H1 (cell line): Measurements from ENCODE around the gene WFDC1. TPM values are rescaled to one million over a fixed set of nuclear protein-coding genes. Genes with fewer than 3 reads are reported as not detected.
A peak's percentile ranks its signal among the peaks of the same experiment; 100 is the strongest.

Source experiments
- CTCF ChIA-PET: fragments of 300-600 bp; sonication (Branson Sonifier 250); formaldehyde crosslinking; loops from one replicate; lab custom pipeline; 2021; ENCODE audit not compliant: partially characterized antibody; lab: Charles Lee
- POLR2A ChIA-PET: fragments of 300-600 bp; sonication (Branson Sonifier 250); formaldehyde crosslinking; loops from one replicate; lab custom pipeline; 2021; ENCODE audit warnings: inconsistent platforms; ENCODE audit not compliant: partially characterized antibody; lab: Charles Lee
- DNase-seq, 2 experiments: peaks; one replicate each; pipeline versions ENCODE4 v3.0.0 to v3.0.0-alpha.2; 2010 to 2022; ENCODE audit warnings: low spot score in 2 of 2, low read depth in 1 of 2, mixed read lengths in 1 of 2
- FAIRE-seq: peaks from 2 replicates; lab custom pipeline; 2011; peaks lifted over from hg19 to GRCh38; lab: Jason Lieb, UNC
- H2AFZ ChIP-seq: 2 replicates; pipeline ENCODE4 v1.8.1; 2012; ENCODE audit warnings: low read length, inconsistent platforms
- H2AK5ac ChIP-seq: 2 replicates; pipeline ENCODE4 v1.6.1; 2013; ENCODE audit warnings: low read depth, low read length
- H2BK120ac ChIP-seq: replicated peaks from 2 replicates; pipeline ENCODE3; 2013; ENCODE audit warnings: low read depth, low read length, inconsistent platforms
- H2BK12ac ChIP-seq: 2 replicates; pipeline ENCODE4 v1.6.1; 2013; ENCODE audit warnings: low read depth, low read length
- H2BK15ac ChIP-seq: 2 replicates; pipeline ENCODE4 v1.6.1; 2013; ENCODE audit warnings: low read length
- H2BK20ac ChIP-seq: 2 replicates; pipeline ENCODE4 v1.6.1; 2013; ENCODE audit warnings: low read length
- H2BK5ac ChIP-seq: 2 replicates; pipeline ENCODE4 v1.6.1; 2013; ENCODE audit warnings: low read depth, low read length
- H3K14ac ChIP-seq: 2 replicates; pipeline ENCODE4 v1.6.1; 2013; ENCODE audit warnings: inconsistent platforms; ENCODE audit not compliant: insufficient read length
- H3K18ac ChIP-seq: 2 replicates; pipeline ENCODE4 v1.6.1; 2013; ENCODE audit warnings: low read length; ENCODE audit errors: extremely low read depth
- H3K23ac ChIP-seq: 2 replicates; pipeline ENCODE4 v1.6.1; 2013; ENCODE audit warnings: inconsistent platforms; ENCODE audit not compliant: insufficient read length
- H3K23me2 ChIP-seq: 2 replicates; pipeline ENCODE4 v1.6.1; 2013; ENCODE audit warnings: low read depth, low read length
- H3K27ac ChIP-seq: 2 replicates; pipeline ENCODE4 v1.6.1; 2011; ENCODE audit warnings: low read depth, low read length, inconsistent platforms
- H3K27me3 ChIP-seq, 4 experiments: replicated peaks in 1 of 4; 1 replicate in 1 of 4; 2 replicates in 3 of 4; pipeline versions ENCODE4 v1.6.1 to v1.8.1; 2011 to 2013; ENCODE audit warnings: low read length in 3 of 4, mild to moderate bottlenecking in 3 of 4, inconsistent platforms in 2 of 4, mixed read lengths in 2 of 4, moderate library complexity in 1 of 4; ENCODE audit not compliant: control insufficient read depth in 3 of 4, insufficient read depth in 3 of 4; ENCODE audit errors: extremely low read depth in 1 of 4
- H3K36me3 ChIP-seq, 4 experiments: 2 replicates each; pipeline versions ENCODE4 v1.6.1 to v1.8.1; 2011 to 2013; ENCODE audit warnings: mild to moderate bottlenecking in 4 of 4, low read length in 3 of 4, moderate library complexity in 2 of 4, control low read depth in 1 of 4, inconsistent platforms in 1 of 4; ENCODE audit not compliant: insufficient read depth in 4 of 4, control insufficient read depth in 2 of 4
- H3K4ac ChIP-seq: replicated peaks from 2 replicates; pipeline ENCODE3; 2013; ENCODE audit warnings: low read length, low read depth, mixed read lengths, inconsistent platforms; ENCODE audit not compliant: insufficient read length
- H3K4me1 ChIP-seq, 4 experiments: replicated peaks in 1 of 4; 1 replicate in 1 of 4; 2 replicates in 3 of 4; pipeline versions ENCODE4 v1.6.1 to v1.8.1; 2011 to 2013; ENCODE audit warnings: low read length in 3 of 4, inconsistent platforms in 2 of 4, mixed read lengths in 1 of 4; ENCODE audit not compliant: insufficient read depth in 4 of 4, control insufficient read depth in 3 of 4
- H3K4me2 ChIP-seq, 2 experiments: 2 replicates each; pipeline versions ENCODE4 v1.6.1 to v1.8.1; 2011 to 2013; ENCODE audit warnings: low read depth in 2 of 2, low read length in 2 of 2, control low read depth in 1 of 2, inconsistent platforms in 1 of 2, mild to moderate bottlenecking in 1 of 2; ENCODE audit not compliant: insufficient read depth in 1 of 2
- H3K4me3 ChIP-seq, 4 experiments: fragments of 200-600, 300-600 bp in 1 of 4; sonication (generic), shearing (Covaris generic), sonication (Bioruptor Twin) in 1 of 4; 2 replicates each; pipeline versions ENCODE4 v1.5.1 to v1.8.1; 2011 to 2016; ENCODE audit warnings: low read length in 4 of 4, low read depth in 3 of 4, control low read depth in 2 of 4, inconsistent platforms in 2 of 4, mild to moderate bottlenecking in 2 of 4, mixed read lengths in 1 of 4, moderate library complexity in 1 of 4; ENCODE audit not compliant: insufficient read depth in 2 of 4; ENCODE audit errors: extremely low read depth in 1 of 4
- H3K56ac ChIP-seq: replicated peaks from 2 replicates; pipeline ENCODE3; 2013; ENCODE audit warnings: low read depth, mild to moderate bottlenecking, mixed read lengths, low read length, inconsistent platforms; ENCODE audit not compliant: insufficient read length
- H3K79me1 ChIP-seq: 2 replicates; pipeline ENCODE4 v1.6.1; 2013; ENCODE audit warnings: low read depth, low read length, control low read depth
- H3K79me2 ChIP-seq, 2 experiments: 2 replicates each; pipeline versions ENCODE4 v1.6.1 to v1.8.1; 2012 to 2013; ENCODE audit warnings: low read length in 2 of 2, mild to moderate bottlenecking in 2 of 2, inconsistent platforms in 1 of 2; ENCODE audit not compliant: insufficient read depth in 2 of 2, control insufficient read depth in 1 of 2
- H3K9ac ChIP-seq, 4 experiments: replicated peaks in 1 of 4; 1 replicate in 1 of 4; 2 replicates in 3 of 4; pipeline versions ENCODE4 v1.6.1 to v1.8.1; 2011 to 2013; ENCODE audit warnings: low read depth in 3 of 4, low read length in 3 of 4, control low read depth in 2 of 4, mild to moderate bottlenecking in 2 of 4, moderate library complexity in 2 of 4, inconsistent platforms in 1 of 4; ENCODE audit errors: extremely low read depth in 1 of 4
- H3K9me3 ChIP-seq, 2 experiments: 2 replicates each; pipeline versions ENCODE4 v1.6.1 to v1.8.1; 2012 to 2013; ENCODE audit warnings: mild to moderate bottlenecking in 2 of 2, moderate library complexity in 2 of 2, control low read depth in 1 of 2, inconsistent platforms in 1 of 2, low read depth in 1 of 2, low read length in 1 of 2, mixed read lengths in 1 of 2; ENCODE audit not compliant: insufficient read depth in 2 of 2
- H4K20me1 ChIP-seq, 2 experiments: replicated peaks in 1 of 2; 2 replicates each; pipeline versions ENCODE3 to v1.8.1; 2011 to 2013; ENCODE audit warnings: inconsistent platforms in 2 of 2, low read length in 2 of 2, mild to moderate bottlenecking in 1 of 2; ENCODE audit not compliant: insufficient read depth in 2 of 2, control insufficient read depth in 1 of 2
- H4K5ac ChIP-seq: 2 replicates; pipeline ENCODE4 v1.6.1; 2013; ENCODE audit warnings: low read length, low read depth, mixed read lengths, inconsistent platforms; ENCODE audit not compliant: insufficient read length
- H4K8ac ChIP-seq: 2 replicates; pipeline ENCODE4 v1.8.0; 2013; ENCODE audit warnings: mild to moderate bottlenecking, moderate library complexity, low read length, inconsistent platforms; ENCODE audit not compliant: insufficient read depth; ENCODE audit errors: extremely low read depth
- H4K91ac ChIP-seq: replicated peaks from 2 replicates; pipeline ENCODE3; 2013; ENCODE audit warnings: low read length, mixed read lengths, inconsistent platforms; ENCODE audit not compliant: insufficient read length
- KDM1A ChIP-seq: fragments of 200-600, 300-600 bp; sonication (generic); IDR thresholded peaks from 2 replicates; pipeline ENCODE4 v1.7.1; 2016; ENCODE audit warnings: mild to moderate bottlenecking, low read length, borderline replicate concordance
- SIRT6 ChIP-seq: IDR thresholded peaks from one replicate; pipeline ENCODE4 v1.7.1; 2012; ENCODE audit warnings: low read length, inconsistent platforms
- WGBS, 2 experiments: shearing (Covaris generic) in 1 of 2; methylation state at CpG; one replicate each; pipeline versions ENCODE4 v1.1.6 to v1.1.7; 2013 to 2015; ENCODE audit warnings: low lambda C conversion rate in 2 of 2, mixed read lengths in 2 of 2, inconsistent platforms in 1 of 2, low coverage in 1 of 2, missing lambda C conversion rate in 1 of 2; ENCODE audit not compliant: insufficient replicate concordance in 2 of 2, insufficient coverage in 1 of 2, insufficient read length in 1 of 2; ENCODE audit errors: extremely low coverage in 1 of 2, missing lambda C conversion rate in 1 of 2; 5-methylcytosine and 5-hydroxymethylcytosine counted together
- polyA plus RNA-seq, 7 experiments: library from polyadenylated mRNA; depleted of rRNA in 3 of 7; stranded (reverse) in 5 of 7; unstranded in 2 of 7; fragments of >200 nt in 5 of 7; fragments of 200-250 nt in 2 of 7; gene quantifications; 1 replicate in 5 of 7; 2 replicates in 1 of 7; 4 replicates in 1 of 7; pipeline versions ENCODE4 v1.2.1 to v1.2.3, GENCODE V29; 2011 to 2013; ENCODE audit warnings: missing spikeins in 2 of 7, mixed read lengths in 2 of 7
- total RNA-seq: library from RNA; stranded (reverse); fragmentation: NEBNext Ultra II Directional; extraction: Animal tissue kit (Norgen Biotek cat#: 25700); gene quantifications from 2 replicates; pipeline ENCODE4 v1.2.1, GENCODE V29; 2021

WFDC1 gene
- total and polyA plus RNA-seq, 2 of the 8 experiments (the other 6 are each of a cell fraction or from before 2014, with no cell fraction given) = 0.70 to 1.1 TPM

DNA sequence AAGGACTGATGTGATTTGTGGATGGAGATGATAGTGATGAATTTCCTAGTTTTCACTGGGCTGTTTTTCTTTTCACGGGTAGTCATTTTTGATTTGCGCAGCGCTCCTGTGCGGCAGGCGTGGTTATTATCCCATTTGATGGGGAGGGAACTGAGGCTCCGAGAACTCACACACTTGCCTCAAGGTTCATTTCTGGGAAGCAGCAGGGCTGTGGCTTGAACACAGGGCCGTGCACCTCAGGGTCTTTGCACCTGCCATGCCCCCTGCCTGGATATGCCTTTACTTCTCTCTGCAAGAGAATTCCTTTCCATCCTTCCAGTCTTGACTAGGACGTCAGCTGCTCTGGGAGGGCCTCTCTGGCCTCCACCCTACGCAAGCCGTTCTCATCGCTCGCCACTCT, 16.3 kb upstream of the WFDC1 start:
- Histone ChIP-seq H4K5ac (no peak overlapping the region), H3K36me3 (no peaks in the 10 kb centered on the region), H3K4ac (no peak overlapping the region), H2BK5ac (no peak overlapping the region), H2AFZ (no peak overlapping the region), H3K23me2 (no peaks in the 10 kb centered on the region), H3K23ac (no peak overlapping the region), H3K27ac (no peak overlapping the region), H2BK120ac (no peak overlapping the region), H3K27me3 (no peaks in the 10 kb centered on the region; a peak in 2 of 7 replicates), H4K20me1 (no peaks in the 10 kb centered on the region), H3K79me1 (no peaks in the 10 kb centered on the region), H3K4me3 (no peak overlapping the region), H2BK20ac (peak overlapping the region; percentile 11; the same call in 1 of the 2 replicates), H3K4me1 (peaks cover 4 to 10% (median 5%) of the 10 kb centered on the region in 4 experiments), H4K91ac (no peak overlapping the region), H3K79me2 (no peaks in the 10 kb centered on the region), H2BK15ac (0 out of 2 replicates have a peak overlapping the region, but pooled peaks have one; percentile 73), H3K18ac (no peak overlapping the region), H3K4me2 (no peak overlapping the region), H4K8ac (no peak overlapping the region), H3K9me3 (no peaks in the 10 kb centered on the region), H3K14ac (no peak overlapping the region), H2AK5ac (no peak overlapping the region), H3K56ac (no peak overlapping the region), H3K9ac (no peak overlapping the region), H2BK12ac (no peak overlapping the region; the same call in 1 of the 2 replicates)
- DNase-seq (no peak), FAIRE-seq (no peak)
- CTCF ChIA-PET = interaction anchor here (1.2 to 12.7 kb wide), 16 partner anchors 15 to 208 kb away, joined by 3 to 212 read pairs (median 6); partner anchors contain the start of gene WFDC1
- 91% methylated on average over 12 of the region's 12 CpGs; no CpG with 5 or more reads in 1 of the 2 experiments for WGBS, 2 experiments
- no peak for TF ChIP-seq SIRT6
- peak; percentile 53; the same call in 1 of the 2 replicates for TF ChIP-seq KDM1A
- POLR2A ChIA-PET = interaction anchor here (1.3 kb wide), 1 partner anchor 90 kb away, joined by 3 read pairs; the partner anchor contains the start of gene ATP2C2
